Uterus (tissue), 4 donors: ENCODE data around the gene TGFBI. TPM values are rescaled to one million over a fixed set of nuclear protein-coding genes. Genes with fewer than 3 reads are reported as not detected.
A peak's percentile ranks its signal among the peaks of the same experiment; 100 is the strongest.

Experiments used
- DNase-seq, 2 donors: peaks; one replicate each; pipeline ENCODE4 v3.0.0-alpha.2; 2019 to 2020
- H3K27ac ChIP-seq, 2 donors: fragments of 200-600 bp; sonication (generic); 1 replicate in 1 of 2; 2 replicates in 1 of 2; pipeline ENCODE4 v1.5.1; 2016 to 2018
- H3K27me3 ChIP-seq, 2 donors: fragments of 200-600 bp; sonication (generic); one replicate each; pipeline ENCODE4 v1.5.1; 2018 to 2019; ENCODE audit warnings: control low read depth in 1 of 2
- H3K36me3 ChIP-seq, 2 donors: fragments of 200-600 bp; sonication (generic); one replicate each; pipeline ENCODE4 v1.5.1; 2019; ENCODE audit warnings: control low read depth in 1 of 2
- H3K4me1 ChIP-seq, 2 donors: fragments of 200-600 bp; sonication (generic); one replicate each; pipeline ENCODE4 v1.5.1; 2018 to 2019; ENCODE audit warnings: control low read depth in 1 of 2
- H3K4me3 ChIP-seq, 2 donors: fragments of 200-600 bp; sonication (generic); 1 replicate in 1 of 2; 2 replicates in 1 of 2; pipeline ENCODE4 v1.5.1; 2018 to 2019; ENCODE audit warnings: mild to moderate bottlenecking in 1 of 2
- H3K9me3 ChIP-seq, 2 donors: fragments of 200-600 bp; sonication (generic); one replicate each; pipeline ENCODE4 v1.5.1; 2019; ENCODE audit warnings: control low read depth in 1 of 2
- POLR2A ChIP-seq, 2 donors: fragments of 450-650 bp; IDR thresholded peaks; one replicate each; pipeline ENCODE4 v1.6.1; 2016; ENCODE audit warnings: antibody characterized with exemption in 2 of 2, mild to moderate bottlenecking in 1 of 2, moderate library complexity in 1 of 2
- intact Hi-C: fragments of 100-400 bp; cut with DNase I; formaldehyde crosslinking; loops from one replicate; pipeline ENCODE4 v1.15.1; 2023; ENCODE audit warnings: low total_unique reads
- total RNA-seq, 4 donors: library from RNA; depleted of rRNA in 3 of 4; stranded (reverse); fragments of >200 nt in 3 of 4; gene quantifications; one replicate each; pipeline versions ENCODE4 v1.1.0 to v1.2.4, GENCODE V29; 2014 to 2023
- TF ChIP-seq, protein P1 (sequence below), 4 experiments: fragments of 200-600 bp in 2 of 4; fragments of 450-650 bp in 2 of 4; sonication (generic) in 2 of 4; IDR thresholded peaks; one replicate each; pipeline ENCODE4 v1.5.1; 2016 to 2019; ENCODE audit warnings: antibody characterized with exemption in 4 of 4, mild to moderate bottlenecking in 2 of 4, moderate library complexity in 1 of 4
- donor health status: DM: yes; HTN: yes; CAD: no.

The TGFBI gene
- total RNA-seq, 4 donors from 2014 or later: 27.9 to 293 (median 38.7) TPM

DNA sequence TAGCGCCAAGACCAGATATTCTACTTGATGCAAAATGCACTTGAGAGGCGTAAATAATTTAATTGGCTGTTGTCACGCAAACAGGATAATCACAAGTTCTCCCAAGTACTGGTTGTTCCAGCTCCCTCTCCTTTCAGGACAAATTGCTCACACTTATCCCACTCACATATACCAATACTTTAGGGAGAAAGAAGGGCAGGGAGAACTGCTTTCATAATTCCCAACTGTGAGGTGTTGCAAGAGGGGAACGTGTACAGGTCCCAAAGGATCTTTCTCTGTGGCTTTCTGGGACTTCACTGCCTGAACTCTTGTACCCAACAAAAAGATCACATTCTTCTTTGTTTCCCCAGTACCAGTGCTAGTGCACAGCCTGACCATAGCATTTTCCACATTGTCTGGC is 21.5 kb upstream of the TGFBI start:
- Histone ChIP-seq H3K4me1 (peaks cover 0 to 10% of the 10 kb centered on the region in 2 donors), H3K27me3 (no peaks in the 10 kb centered on the region), H3K4me3 (no peak overlapping the region), H3K27ac (no peak overlapping the region), H3K9me3 (no peaks in the 10 kb centered on the region), H3K36me3 (no peaks in the 10 kb centered on the region)
- TF ChIP-seq, protein P1, sequence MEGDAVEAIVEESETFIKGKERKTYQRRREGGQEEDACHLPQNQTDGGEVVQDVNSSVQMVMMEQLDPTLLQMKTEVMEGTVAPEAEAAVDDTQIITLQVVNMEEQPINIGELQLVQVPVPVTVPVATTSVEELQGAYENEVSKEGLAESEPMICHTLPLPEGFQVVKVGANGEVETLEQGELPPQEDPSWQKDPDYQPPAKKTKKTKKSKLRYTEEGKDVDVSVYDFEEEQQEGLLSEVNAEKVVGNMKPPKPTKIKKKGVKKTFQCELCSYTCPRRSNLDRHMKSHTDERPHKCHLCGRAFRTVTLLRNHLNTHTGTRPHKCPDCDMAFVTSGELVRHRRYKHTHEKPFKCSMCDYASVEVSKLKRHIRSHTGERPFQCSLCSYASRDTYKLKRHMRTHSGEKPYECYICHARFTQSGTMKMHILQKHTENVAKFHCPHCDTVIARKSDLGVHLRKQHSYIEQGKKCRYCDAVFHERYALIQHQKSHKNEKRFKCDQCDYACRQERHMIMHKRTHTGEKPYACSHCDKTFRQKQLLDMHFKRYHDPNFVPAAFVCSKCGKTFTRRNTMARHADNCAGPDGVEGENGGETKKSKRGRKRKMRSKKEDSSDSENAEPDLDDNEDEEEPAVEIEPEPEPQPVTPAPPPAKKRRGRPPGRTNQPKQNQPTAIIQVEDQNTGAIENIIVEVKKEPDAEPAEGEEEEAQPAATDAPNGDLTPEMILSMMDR (IDR thresholded peaks at IDR 0.05): no peak
- no peak for TF ChIP-seq POLR2A (IDR thresholded peaks at IDR 0.05)
- no peak for DNase-seq
- intact Hi-C loops: no loop called here

DNA sequence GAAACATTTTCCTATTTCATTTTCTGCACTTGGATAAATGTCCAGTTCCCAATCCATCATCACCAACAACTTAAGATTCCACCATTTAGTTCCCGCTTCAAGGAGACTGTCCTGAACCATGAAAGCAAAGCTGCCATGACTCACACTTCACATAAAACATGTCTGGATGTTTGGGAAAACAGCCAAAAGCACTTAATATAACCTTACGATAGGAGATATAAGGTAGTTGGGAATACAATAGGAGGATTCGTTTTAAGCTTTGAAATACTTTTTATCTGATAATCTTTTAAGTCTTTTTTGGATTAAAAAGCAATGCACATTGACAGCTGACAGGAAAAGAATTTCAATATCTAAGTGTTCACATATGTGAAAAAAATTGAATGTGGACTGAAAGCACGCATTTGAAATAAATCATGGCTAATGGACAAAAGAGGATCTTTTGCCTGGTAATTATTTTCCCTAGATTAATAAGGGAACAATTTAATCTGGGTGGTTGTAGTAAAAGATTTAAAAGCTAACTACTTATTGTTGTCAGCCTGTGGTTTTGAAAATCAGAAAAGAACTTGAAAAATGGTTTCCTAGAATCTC is 17.3 kb upstream of the TGFBI start:
- Histone ChIP-seq H3K27ac (peak overlapping the region; percentile 12 to 45), H3K4me3 (no peak overlapping the region), H3K27me3 (no peaks in the 10 kb centered on the region), H3K9me3 (no peaks in the 10 kb centered on the region), H3K36me3 (no peaks in the 10 kb centered on the region), H3K4me1 (peaks cover 0 to 10% of the 10 kb centered on the region in 2 donors)
- no peak for DNase-seq
- TF ChIP-seq, protein P1 (IDR thresholded peaks at IDR 0.05): no peak
- no peak for TF ChIP-seq POLR2A (IDR thresholded peaks at IDR 0.05)
- intact Hi-C loops: no loop called here

DNA sequence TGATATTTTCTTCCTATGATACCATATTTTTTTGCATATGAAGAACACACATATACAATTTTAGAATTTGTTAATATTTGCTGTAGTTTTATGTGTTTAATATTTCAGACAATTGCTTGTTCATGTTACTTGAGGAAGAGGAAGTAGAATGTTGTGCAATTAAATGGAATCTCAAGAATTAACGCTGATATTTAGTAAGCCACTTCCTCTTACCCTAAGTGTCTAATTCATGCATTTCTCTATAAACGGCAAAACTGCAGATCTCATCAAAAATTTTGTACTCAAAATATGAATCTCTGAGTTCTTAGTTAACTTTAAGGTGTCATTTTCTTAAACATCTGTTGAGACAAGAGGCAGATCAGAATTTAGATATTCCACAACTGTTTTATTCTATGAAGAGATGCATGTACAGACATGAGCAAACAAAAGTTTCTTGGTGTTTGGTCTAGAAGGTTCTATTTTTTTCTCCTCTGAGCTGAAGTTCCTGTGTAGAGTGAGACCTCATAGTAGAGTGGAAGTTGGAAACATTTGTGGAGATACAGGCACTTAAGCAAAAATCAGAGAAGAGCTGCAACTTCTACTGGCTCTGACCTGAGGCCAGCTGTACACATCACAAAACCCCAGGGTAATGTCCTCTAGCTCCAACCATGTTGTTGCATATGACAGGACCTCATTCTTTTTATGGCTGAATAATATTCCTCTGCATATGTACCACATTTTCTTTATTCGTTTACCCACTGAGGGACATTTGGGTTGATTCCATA is 16.6 kb upstream of the TGFBI start:
- H3K9me3 ChIP-seq: no peaks in the 10 kb centered on the region
- no peaks in the 10 kb centered on the region for H3K27me3 ChIP-seq
- H3K36me3 ChIP-seq: no peaks in the 10 kb centered on the region
- H3K4me3 ChIP-seq: no peak overlapping the region
- intact Hi-C loops: no loop called here
- TF ChIP-seq POLR2A (IDR thresholded peaks at IDR 0.05): no peak
- TF ChIP-seq, protein P1 (IDR thresholded peaks at IDR 0.05): no peak
- DNase-seq: no peak
- peak overlapping the region; percentile 12 to 45 for H3K27ac ChIP-seq
- H3K4me1 ChIP-seq: peaks cover 0 to 10% of the 10 kb centered on the region in 2 donors

GRCh38 chr5:136013559-136013958 is 15.2 kb upstream of the TGFBI start:
- intact Hi-C loops: no loop called here
- H3K27me3 ChIP-seq: no peaks in the 10 kb centered on the region
- H3K4me1 ChIP-seq: peaks cover 0 to 10% of the 10 kb centered on the region in 2 donors
- TF ChIP-seq, protein P1 (IDR thresholded peaks at IDR 0.05): no peak
- TF ChIP-seq POLR2A (IDR thresholded peaks at IDR 0.05): no peak
- H3K27ac ChIP-seq: peak overlapping the region in 1 of 2 donors; percentile 35
- no peaks in the 10 kb centered on the region for H3K36me3 ChIP-seq
- no peaks in the 10 kb centered on the region for H3K9me3 ChIP-seq
- H3K4me3 ChIP-seq: no peak overlapping the region
- no peak for DNase-seq
